Measurements from ENCODE around the gene TARS1. TPM values are rescaled to one million over a fixed set of nuclear protein-coding genes. Genes with fewer than 3 reads are reported as not detected.

TARS1 gene
- total and polyA plus RNA-seq, 4 donors = 71.5 to 97.5 (median 81.7) TPM

GRCh38 chr5:33477816-33478215, 37.1 kb downstream of the TARS1 start:
- peaks cover 8 to 20% (median 10%) of the 10 kb centered on the region in 4 donors for H3K36me3 ChIP-seq (ENCODE audit: control insufficient read depth in 4 of 4, insufficient read depth in 4 of 4, low read length in 4 of 4)

GRCh38 chr5:33479311-33479710, 38.5 kb downstream of the TARS1 start:
- Histone ChIP-seq H3K4me1 (ENCODE audit: control insufficient read depth in 5 of 5, insufficient read depth in 5 of 5, low read length in 5 of 5) (no peaks in the 10 kb centered on the region), H3K9me3 (ENCODE audit: control insufficient read depth in 4 of 4, insufficient read depth in 3 of 4, low read length in 3 of 4) (no peaks in the 10 kb centered on the region), H3K9ac (ENCODE audit: insufficient read depth in 1 of 2, low read length in 2 of 2) (no peak overlapping the region), H3K4me3 (no peak overlapping the region), H3K36me3 (ENCODE audit: control insufficient read depth in 4 of 4, insufficient read depth in 4 of 4, low read length in 4 of 4) (peaks cover 8 to 12% (median 9%) of the 10 kb centered on the region in 4 donors), H3K27ac (ENCODE audit: low read depth in 1 of 2, low read length in 1 of 2) (no peak overlapping the region), H3K27me3 (ENCODE audit: control insufficient read depth in 3 of 3, insufficient read depth in 3 of 3, low read length in 2 of 3) (no peaks in the 10 kb centered on the region)
- ATAC-seq (ENCODE audit: insufficient read depth, low FRiP score) (no peak), DNase-seq (no peak)
- 97 to 100% methylated on average over 3 of the region's 3 CpGs for WGBS, 2 donors
- TF ChIP-seq CTCF (IDR thresholded peaks at IDR 0.05; ENCODE audit: control extremely low read depth, extremely low read depth) = no peak

More at GRCh38 chr5:33477816-33478215, 37.1 kb downstream of the TARS1 start:
- Histone ChIP-seq H3K9me3 (ENCODE audit: control insufficient read depth in 4 of 4, insufficient read depth in 3 of 4, low read length in 3 of 4) (no peaks in the 10 kb centered on the region), H3K27ac (ENCODE audit: low read depth in 1 of 2, low read length in 1 of 2) (no peak overlapping the region), H3K4me1 (ENCODE audit: control insufficient read depth in 5 of 5, insufficient read depth in 5 of 5, low read length in 5 of 5) (no peaks in the 10 kb centered on the region), H3K4me3 (no peak overlapping the region), H3K27me3 (ENCODE audit: control insufficient read depth in 3 of 3, insufficient read depth in 3 of 3, low read length in 2 of 3) (no peaks in the 10 kb centered on the region), H3K9ac (ENCODE audit: insufficient read depth in 1 of 2, low read length in 2 of 2) (no peak overlapping the region)
- no peak for TF ChIP-seq CTCF (IDR thresholded peaks at IDR 0.05; ENCODE audit: control extremely low read depth, extremely low read depth)
- 98 to 100% methylated on average over 2 of the region's 2 CpGs for WGBS, 2 donors
- ATAC-seq (ENCODE audit: insufficient read depth, low FRiP score) = no peak
- no peak for DNase-seq

- no peaks in the 10 kb centered on the region for H3K9me3 ChIP-seq (ENCODE audit: control insufficient read depth in 4 of 4, insufficient read depth in 3 of 4, low read length in 3 of 4)
- ATAC-seq (ENCODE audit: insufficient read depth, low FRiP score) = no peak
- H3K27ac ChIP-seq (ENCODE audit: low read depth in 1 of 2, low read length in 1 of 2) = no peak overlapping the region
- H3K4me3 ChIP-seq = no peak overlapping the region
- H3K9ac ChIP-seq (ENCODE audit: insufficient read depth in 1 of 2, low read length in 2 of 2) = no peak overlapping the region
- WGBS, 2 donors = 68 to 85% methylated on average over 2 of the region's 2 CpGs
- TF ChIP-seq CTCF (IDR thresholded peaks at IDR 0.05; ENCODE audit: control extremely low read depth, extremely low read depth) = no peak
- H3K4me1 ChIP-seq (ENCODE audit: control insufficient read depth in 5 of 5, insufficient read depth in 5 of 5, low read length in 5 of 5) = no peaks in the 10 kb centered on the region
- H3K36me3 ChIP-seq (ENCODE audit: control insufficient read depth in 4 of 4, insufficient read depth in 4 of 4, low read length in 4 of 4) = peaks cover 0 to 10% (median 4%) of the 10 kb centered on the region in 4 donors
- DNase-seq = no peak
- H3K27me3 ChIP-seq (ENCODE audit: control insufficient read depth in 3 of 3, insufficient read depth in 3 of 3, low read length in 2 of 3) = no peaks in the 10 kb centered on the region
Measured at GRCh38 chr5:33480876-33481275, 40.1 kb downstream of the TARS1 start.

- Histone ChIP-seq H3K9me3 (ENCODE audit: control insufficient read depth in 4 of 4, insufficient read depth in 3 of 4, low read length in 3 of 4) (no peaks in the 10 kb centered on the region), H3K27me3 (ENCODE audit: control insufficient read depth in 3 of 3, insufficient read depth in 3 of 3, low read length in 2 of 3) (no peaks in the 10 kb centered on the region), H3K27ac (ENCODE audit: low read depth in 1 of 2, low read length in 1 of 2) (no peak overlapping the region), H3K9ac (ENCODE audit: insufficient read depth in 1 of 2, low read length in 2 of 2) (no peak overlapping the region), H3K36me3 (ENCODE audit: control insufficient read depth in 4 of 4, insufficient read depth in 4 of 4, low read length in 4 of 4) (peaks cover 0 to 8% (median 0%) of the 10 kb centered on the region in 4 donors), H3K4me3 (no peak overlapping the region), H3K4me1 (ENCODE audit: control insufficient read depth in 5 of 5, insufficient read depth in 5 of 5, low read length in 5 of 5) (peaks cover 0 to 7% (median 0%) of the 10 kb centered on the region in 5 donors)
- DNase-seq (peak in 1 of 3 donors; percentile 24), ATAC-seq (ENCODE audit: insufficient read depth, low FRiP score) (no peak)
- TF ChIP-seq CTCF (IDR thresholded peaks at IDR 0.05; ENCODE audit: control extremely low read depth, extremely low read depth) = no peak
- 76 to 86% methylated on average over 7 of the region's 7 CpGs for WGBS, 2 donors
Measured at GRCh38 chr5:33482335-33482734, 41.6 kb downstream of the TARS1 start.
